G401 (cell line): ENCODE measurements around the gene TEX30. TPM values are rescaled to one million over a fixed set of nuclear protein-coding genes. Genes with fewer than 3 reads are reported as not detected.

Experiments used
- DNase-seq: peaks from one replicate; pipeline ENCODE4 v3.0.0-alpha.2; 2015; ENCODE audit warnings: low spot score
- in situ Hi-C: cut with HindIII; loops from 2 replicates; pipeline ENCODE4 v1.10.0; 2016; ENCODE audit warnings: low sequenced_read_pairs, mixed read lengths
- total RNA-seq: library from RNA; depleted of rRNA; stranded (reverse); fragments of >200 nt; shearing (Covaris generic); gene quantifications from 2 replicates; pipeline ENCODE4 v1.2.3, GENCODE V29; 2014; rRNA removed

TEX30 gene
- total RNA-seq, 1 experiment from 2014 or later = 38.2 TPM

DNA sequence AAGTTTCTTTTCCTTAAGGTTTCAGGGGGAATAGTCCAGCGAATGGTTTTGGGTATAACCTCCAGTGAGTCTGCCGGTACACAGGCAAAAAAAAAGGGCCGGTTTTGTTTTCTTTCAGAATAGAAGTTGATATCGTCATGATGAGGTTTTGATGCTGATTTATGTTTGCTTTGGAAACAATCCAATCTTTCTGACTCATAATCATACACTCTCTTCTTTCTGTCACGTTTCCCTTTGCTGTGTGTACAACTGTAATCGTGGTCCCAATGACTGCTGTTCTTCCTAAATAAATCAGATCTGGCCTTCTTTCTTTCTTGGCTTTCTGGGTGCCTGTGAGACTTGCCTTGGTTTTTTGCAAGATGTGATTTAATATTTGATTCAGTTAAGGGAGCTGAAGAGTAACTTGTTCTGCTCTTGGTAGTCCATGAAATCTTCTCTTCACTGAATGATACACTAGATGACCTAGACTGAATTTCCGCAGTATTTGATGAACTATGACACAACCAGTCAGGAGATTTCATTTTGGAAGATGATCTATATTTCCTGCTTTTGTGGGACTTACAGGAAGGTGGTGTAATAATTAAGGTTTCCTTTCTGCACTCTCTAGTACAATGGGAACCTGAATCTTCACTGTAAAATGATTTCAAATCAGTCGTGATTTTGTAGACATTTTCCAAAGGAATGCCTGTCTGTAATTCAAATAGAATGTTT, 43.9 kb downstream of the TEX30 start:
- in situ Hi-C loops = no loop called here
- no peak for DNase-seq

DNA sequence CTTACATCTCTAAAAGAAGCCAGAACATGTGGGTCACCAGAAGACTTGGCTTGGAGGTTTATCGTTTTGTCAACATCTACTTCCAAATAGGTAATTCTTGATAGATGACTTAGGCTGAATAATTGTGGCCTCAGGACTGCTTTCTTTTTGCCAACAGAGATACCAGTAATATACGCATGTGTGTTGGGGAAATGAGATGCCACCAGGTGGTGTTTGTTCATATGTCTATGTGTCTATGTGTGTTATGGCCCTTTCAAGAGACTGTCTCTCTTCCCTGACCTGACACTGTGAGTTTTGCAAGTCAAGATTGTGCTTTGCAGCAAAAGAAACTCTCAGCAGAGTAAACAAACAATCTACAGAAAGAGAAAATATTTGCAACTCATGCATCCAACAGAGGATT, 47.2 kb downstream of the TEX30 start:
- peak; percentile 2 for DNase-seq

GRCh38 chr13:102724923-102725322, 48.7 kb downstream of the TEX30 start:
- DNase-seq = peak; percentile 14

More for the DNA sequence above, 47.2 kb downstream of the TEX30 start:
- in situ Hi-C loops = no loop called here

GRCh38 chr13:102721800-102722231, 51.8 kb downstream of the TEX30 start:
- peak; percentile 21 for DNase-seq
- in situ Hi-C loops = no loop called here

More at GRCh38 chr13:102724923-102725322, 48.7 kb downstream of the TEX30 start:
- in situ Hi-C loops = no loop called here

DNA sequence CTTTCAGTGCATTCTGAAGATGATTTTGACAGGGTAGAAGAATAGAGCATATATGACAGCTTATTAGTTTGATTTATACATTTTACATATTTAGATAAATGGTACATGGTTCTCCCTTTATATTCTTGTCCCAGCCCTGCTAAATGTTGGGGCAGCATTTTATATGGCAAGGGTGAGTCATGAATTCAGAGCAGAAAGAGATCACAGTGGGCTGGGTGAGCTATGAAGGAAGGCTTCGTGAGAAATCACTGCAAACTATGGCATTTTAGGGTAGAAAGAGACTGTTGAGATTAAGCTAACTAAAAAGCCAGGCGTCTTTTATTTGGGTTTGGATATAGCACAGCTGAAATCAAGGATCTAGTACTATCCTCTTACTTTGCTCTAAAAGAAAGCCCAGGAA, 54.8 kb downstream of the TEX30 start:
- in situ Hi-C loops = no loop called here
- no peak for DNase-seq

Other genes with a start within 250 kb of the TEX30 start
- gene TPP2, start 176.8 kb downstream of the TEX30 start, total RNA-seq = 62.4 and 64.0 TPM in 2 replicates
- not detected in 2 replicates for gene METTL21C, start 78.7 kb downstream of the TEX30 start, total RNA-seq
- gene POGLUT2, start 25.2 kb upstream of the TEX30 start, total RNA-seq = 42.0 and 49.1 TPM in 2 replicates
- gene BIVM, start 25.3 kb upstream of the TEX30 start, total RNA-seq = 18.5 and 20.0 TPM in 2 replicates
- gene ERCC5, start 72.2 kb upstream of the TEX30 start, total RNA-seq = 15.9 and 50.2 TPM in 2 replicates